Kidney epithelial cell (primary cell): Measurements from ENCODE around the gene GABRP. TPM values are rescaled to one million over a fixed set of nuclear protein-coding genes. Genes with fewer than 3 reads are reported as not detected.

ENCODE experiments used
- DNase-seq: peaks from one replicate; pipeline ENCODE4 v3.0.0-alpha.2; 2010; ENCODE audit warnings: low read depth
- H3K27me3 ChIP-seq: 2 replicates; pipeline ENCODE4 v1.6.0; 2011; ENCODE audit warnings: low read length; ENCODE audit not compliant: control insufficient read depth, insufficient read depth
- H3K36me3 ChIP-seq: 2 replicates; pipeline ENCODE4 v1.5.1; 2011; ENCODE audit warnings: low read length; ENCODE audit not compliant: control insufficient read depth, insufficient read depth
- H3K4me3 ChIP-seq: 2 replicates; pipeline ENCODE4 v1.5.1; 2011; ENCODE audit warnings: low read depth, mild to moderate bottlenecking, control low read depth, low read length
- total RNA-seq: library from RNA; depleted of rRNA; stranded (reverse); fragments of >200 nt; gene quantifications from 2 replicates; pipeline ENCODE4 v1.2.3, GENCODE V29; 2015
- TF ChIP-seq, protein P1 (sequence below): IDR thresholded peaks from 2 replicates; pipeline ENCODE4 v1.5.1; 2011; ENCODE audit warnings: mild to moderate bottlenecking, moderate library complexity, low read length, control low read depth, inconsistent platforms; ENCODE audit not compliant: insufficient read depth, poor library complexity, severe bottlenecking

GABRP gene, protein sequence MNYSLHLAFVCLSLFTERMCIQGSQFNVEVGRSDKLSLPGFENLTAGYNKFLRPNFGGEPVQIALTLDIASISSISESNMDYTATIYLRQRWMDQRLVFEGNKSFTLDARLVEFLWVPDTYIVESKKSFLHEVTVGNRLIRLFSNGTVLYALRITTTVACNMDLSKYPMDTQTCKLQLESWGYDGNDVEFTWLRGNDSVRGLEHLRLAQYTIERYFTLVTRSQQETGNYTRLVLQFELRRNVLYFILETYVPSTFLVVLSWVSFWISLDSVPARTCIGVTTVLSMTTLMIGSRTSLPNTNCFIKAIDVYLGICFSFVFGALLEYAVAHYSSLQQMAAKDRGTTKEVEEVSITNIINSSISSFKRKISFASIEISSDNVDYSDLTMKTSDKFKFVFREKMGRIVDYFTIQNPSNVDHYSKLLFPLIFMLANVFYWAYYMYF
- 0.14 and 0.50 TPM in 2 replicates for total RNA-seq

DNA sequence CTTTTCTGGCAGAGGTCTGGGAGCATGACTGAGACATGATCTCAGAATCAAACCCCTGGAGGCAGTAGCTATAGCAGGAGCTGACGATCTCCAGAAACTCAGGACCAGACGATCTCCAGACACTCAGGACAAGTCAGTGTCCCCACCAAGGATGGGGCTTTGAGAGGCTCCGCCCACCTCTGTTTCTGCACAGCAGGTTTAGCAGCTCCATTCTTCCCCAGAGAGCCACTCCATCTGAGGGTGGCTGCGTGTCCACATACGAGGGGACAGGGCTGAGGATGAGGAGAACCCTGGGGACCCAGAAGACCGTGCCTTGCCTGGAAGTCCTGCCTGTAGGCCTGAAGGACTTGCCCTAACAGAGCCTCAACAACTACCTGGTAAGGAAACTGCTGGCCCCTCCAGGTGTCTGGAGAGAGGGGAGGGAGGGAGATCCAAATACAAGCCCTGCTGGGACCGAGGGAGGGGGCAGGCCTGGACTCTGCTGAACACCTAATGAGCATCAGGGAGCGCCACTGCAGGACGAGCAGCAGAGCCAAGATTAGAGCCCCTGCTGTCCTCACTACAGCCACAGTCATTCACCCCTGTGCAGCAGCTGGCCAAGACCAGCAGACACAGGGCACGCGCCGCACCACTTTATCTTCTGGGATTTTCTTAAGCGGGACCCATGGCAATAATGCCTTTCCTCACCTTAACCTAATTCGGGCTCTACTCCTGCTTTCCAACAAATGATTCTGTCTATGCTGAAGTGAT, at the start of gene GABRP:
Gene GABRP (plus strand): TSS at position 228 of the 750 bp plus-strand sequence. CDS start 4,891 bp downstream, outside the sequence.
- Histone ChIP-seq H3K36me3 (no peaks in the 10 kb centered on the region), H3K27me3 (peaks cover 3% of the 10 kb centered on the region), H3K4me3 (no peak within 1 kb of the TSS)
- no peak for DNase-seq
- TF ChIP-seq, protein P1, sequence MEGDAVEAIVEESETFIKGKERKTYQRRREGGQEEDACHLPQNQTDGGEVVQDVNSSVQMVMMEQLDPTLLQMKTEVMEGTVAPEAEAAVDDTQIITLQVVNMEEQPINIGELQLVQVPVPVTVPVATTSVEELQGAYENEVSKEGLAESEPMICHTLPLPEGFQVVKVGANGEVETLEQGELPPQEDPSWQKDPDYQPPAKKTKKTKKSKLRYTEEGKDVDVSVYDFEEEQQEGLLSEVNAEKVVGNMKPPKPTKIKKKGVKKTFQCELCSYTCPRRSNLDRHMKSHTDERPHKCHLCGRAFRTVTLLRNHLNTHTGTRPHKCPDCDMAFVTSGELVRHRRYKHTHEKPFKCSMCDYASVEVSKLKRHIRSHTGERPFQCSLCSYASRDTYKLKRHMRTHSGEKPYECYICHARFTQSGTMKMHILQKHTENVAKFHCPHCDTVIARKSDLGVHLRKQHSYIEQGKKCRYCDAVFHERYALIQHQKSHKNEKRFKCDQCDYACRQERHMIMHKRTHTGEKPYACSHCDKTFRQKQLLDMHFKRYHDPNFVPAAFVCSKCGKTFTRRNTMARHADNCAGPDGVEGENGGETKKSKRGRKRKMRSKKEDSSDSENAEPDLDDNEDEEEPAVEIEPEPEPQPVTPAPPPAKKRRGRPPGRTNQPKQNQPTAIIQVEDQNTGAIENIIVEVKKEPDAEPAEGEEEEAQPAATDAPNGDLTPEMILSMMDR: no peak

DNA sequence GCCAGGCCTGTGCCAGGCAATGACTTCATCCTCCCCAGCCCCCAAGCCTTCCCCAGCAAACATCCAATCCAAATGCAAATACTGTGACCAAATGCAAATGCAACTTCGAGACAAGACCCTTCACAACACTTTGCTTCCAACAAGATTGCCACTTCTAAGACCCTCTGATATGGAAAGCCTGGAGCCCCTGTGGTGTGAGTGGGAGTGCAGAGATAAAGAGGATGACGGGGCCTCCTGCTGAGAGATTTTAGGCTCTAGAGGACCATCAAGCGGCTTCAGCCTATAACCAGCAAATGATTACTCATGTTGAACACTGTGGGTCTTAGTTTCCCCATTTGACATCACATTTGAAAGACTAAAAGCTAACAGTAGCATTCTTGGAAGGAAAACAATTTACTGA, 46.6 kb upstream of the GABRP start:
- H3K36me3 ChIP-seq: no peaks in the 10 kb centered on the region
- DNase-seq: no peak
- H3K27me3 ChIP-seq: peaks cover 2% of the 10 kb centered on the region
- H3K4me3 ChIP-seq: no peak overlapping the region
- TF ChIP-seq, protein P1: no peak

DNA sequence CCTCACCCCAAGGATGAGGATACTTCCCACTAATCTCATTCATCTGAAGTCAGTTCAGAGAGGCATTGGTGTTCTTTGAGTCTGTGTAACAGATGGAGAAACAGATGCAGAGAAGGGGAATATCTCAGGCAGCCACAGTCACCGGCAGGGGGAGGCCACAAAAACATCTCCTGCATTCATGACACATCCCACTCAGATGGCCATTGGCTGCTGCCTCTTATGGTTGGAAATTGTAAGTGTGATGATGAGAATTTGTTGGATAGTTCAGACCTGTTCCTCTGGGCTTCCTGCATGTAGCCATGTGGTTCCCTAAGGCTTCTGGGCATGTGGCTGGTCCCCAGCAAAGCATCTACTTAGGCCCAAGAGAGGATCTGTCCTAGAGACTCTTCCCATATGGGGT, 45.9 kb upstream of the GABRP start:
- H3K4me3 ChIP-seq: no peak overlapping the region
- TF ChIP-seq, protein P1: no peak
- peaks cover 1% of the 10 kb centered on the region for H3K27me3 ChIP-seq
- no peak for DNase-seq
- H3K36me3 ChIP-seq: no peaks in the 10 kb centered on the region

DNA sequence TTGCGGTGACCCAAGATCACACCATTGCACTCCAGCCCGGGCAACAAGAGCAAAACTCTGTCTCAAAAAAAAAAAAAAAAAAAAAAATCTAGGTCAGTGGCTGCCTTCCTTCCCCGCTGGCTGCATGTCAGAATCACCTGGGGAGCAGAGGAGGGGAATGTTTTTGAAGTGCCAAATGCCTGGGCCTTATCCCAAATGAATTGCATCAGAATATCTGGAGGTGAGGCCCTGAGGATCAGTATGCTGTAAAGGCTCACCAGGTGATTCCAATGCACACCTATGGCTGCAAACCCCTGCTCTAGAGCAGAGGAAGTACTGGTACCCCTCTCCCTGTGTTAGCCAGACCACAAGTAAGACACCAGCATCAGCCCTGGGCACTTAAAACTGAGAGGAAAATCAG, 44.7 kb upstream of the GABRP start:
- TF ChIP-seq, protein P1: no peak
- Histone ChIP-seq H3K4me3 (no peak overlapping the region), H3K27me3 (no peaks in the 10 kb centered on the region), H3K36me3 (no peaks in the 10 kb centered on the region)
- no peak for DNase-seq

DNA sequence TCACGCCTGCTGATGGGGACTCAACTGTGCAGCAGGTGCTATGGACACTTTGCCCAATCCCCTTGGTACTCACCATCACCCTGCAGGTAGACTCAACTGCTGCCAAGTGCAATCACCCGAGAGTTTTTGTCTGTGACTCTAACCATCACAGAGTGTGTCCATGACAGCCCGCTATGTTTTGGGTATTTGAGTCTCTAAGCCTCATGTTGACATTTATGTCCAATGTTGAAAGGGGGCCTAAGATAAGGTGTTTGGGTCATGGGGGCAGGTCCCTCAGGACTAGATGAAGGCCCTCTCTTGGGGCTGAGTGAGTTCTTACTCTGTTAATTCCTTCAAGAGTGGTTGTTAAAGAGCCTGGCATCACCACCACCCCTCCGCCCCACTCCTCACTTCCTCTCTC, 44.1 kb upstream of the GABRP start:
- no peak for DNase-seq
- Histone ChIP-seq H3K27me3 (peaks cover 6% of the 10 kb centered on the region), H3K36me3 (no peaks in the 10 kb centered on the region), H3K4me3 (no peak overlapping the region)
- TF ChIP-seq, protein P1: no peak
